Effector memory CD4-positive, alpha-beta T cell (primary cell): Measurements from ENCODE around the gene ALAS2.
"Not testable (repeated sequence)": the region's sequence is repeated elsewhere in the genome, so short reads cannot be mapped to it uniquely, and the experiment has no call there.

ENCODE experiments used
- DNase-seq, 3 donors: peaks; one replicate each; pipeline ENCODE4 v3.0.0-alpha.2; 2020
- H3K27ac ChIP-seq: 2 replicates; pipeline ENCODE4 v1.7.0; 2013; ENCODE audit warnings: mild to moderate bottlenecking, low read length, moderate library complexity; ENCODE audit not compliant: insufficient read depth, poor library complexity, severe bottlenecking
- H3K27me3 ChIP-seq: replicated peaks from 2 replicates; pipeline ENCODE4 v1.7.0; 2013; ENCODE audit warnings: mild to moderate bottlenecking, low read length; ENCODE audit not compliant: insufficient read depth, control insufficient read depth, poor library complexity, severe bottlenecking
- H3K36me3 ChIP-seq: 2 replicates; pipeline ENCODE4 v1.7.0; 2013; ENCODE audit warnings: mild to moderate bottlenecking, low read length, moderate library complexity; ENCODE audit not compliant: control insufficient read depth, insufficient read depth
- H3K4me1 ChIP-seq: 2 replicates; pipeline ENCODE4 v1.7.0; 2013; ENCODE audit warnings: low read length, mild to moderate bottlenecking; ENCODE audit not compliant: control insufficient read depth, insufficient read depth, poor library complexity, severe bottlenecking
- H3K4me3 ChIP-seq: 2 replicates; pipeline ENCODE4 v1.7.0; 2013; ENCODE audit warnings: low read length, low read depth, mild to moderate bottlenecking; ENCODE audit not compliant: insufficient read depth, poor library complexity, severe bottlenecking
- H3K9me3 ChIP-seq: 2 replicates; pipeline ENCODE4 v1.7.0; 2013; ENCODE audit warnings: mild to moderate bottlenecking, low read length, moderate library complexity; ENCODE audit not compliant: control insufficient read depth

The ALAS2 gene

GRCh38 chrX:54983306-54983705 lies 47.5 kb downstream of the ALAS2 start:
- H3K27me3 ChIP-seq, H3K27ac ChIP-seq, H3K4me1 ChIP-seq, H3K4me3 ChIP-seq, DNase-seq, H3K9me3 ChIP-seq, H3K36me3 ChIP-seq: not testable (repeated sequence)

- DNase-seq: no peak
- H3K9me3 ChIP-seq: no peaks in the 10 kb centered on the region
- H3K4me3 ChIP-seq: no peak overlapping the region
- H3K27me3 ChIP-seq: no peaks in the 10 kb centered on the region
- H3K4me1 ChIP-seq: no peaks in the 10 kb centered on the region
- no peaks in the 10 kb centered on the region for H3K36me3 ChIP-seq
- no peak overlapping the region for H3K27ac ChIP-seq
Measured at GRCh38 chrX:54980334-54980733, 50.4 kb downstream of the ALAS2 start.

- Histone ChIP-seq H3K4me3 (no peak overlapping the region), H3K9me3 (no peaks in the 10 kb centered on the region), H3K27me3 (no peaks in the 10 kb centered on the region), H3K27ac (no peak overlapping the region), H3K36me3 (no peaks in the 10 kb centered on the region), H3K4me1 (no peaks in the 10 kb centered on the region)
- DNase-seq: no peak
Measured at GRCh38 chrX:54979432-54979831, 51.3 kb downstream of the ALAS2 start.

GRCh38 chrX:54978448-54978847 lies 52.3 kb downstream of the ALAS2 start:
- no peaks in the 10 kb centered on the region for H3K36me3 ChIP-seq
- H3K4me3 ChIP-seq: no peak overlapping the region
- no peaks in the 10 kb centered on the region for H3K4me1 ChIP-seq
- no peaks in the 10 kb centered on the region for H3K9me3 ChIP-seq
- no peak overlapping the region for H3K27ac ChIP-seq
- DNase-seq: no peak
- no peaks in the 10 kb centered on the region for H3K27me3 ChIP-seq

- no peaks in the 10 kb centered on the region for H3K4me1 ChIP-seq
- no peak for DNase-seq
- H3K27me3 ChIP-seq: no peaks in the 10 kb centered on the region
- H3K36me3 ChIP-seq: no peaks in the 10 kb centered on the region
- H3K4me3 ChIP-seq: no peak overlapping the region
- H3K9me3 ChIP-seq: no peaks in the 10 kb centered on the region
- no peak overlapping the region for H3K27ac ChIP-seq
Measured at GRCh38 chrX:54977387-54977786, 53.4 kb downstream of the ALAS2 start.

GRCh38 chrX:54964766-54965497 lies 65.8 kb downstream of the ALAS2 start:
- H3K9me3 ChIP-seq: no peaks in the 10 kb centered on the region
- H3K36me3 ChIP-seq: no peaks in the 10 kb centered on the region
- no peaks in the 10 kb centered on the region for H3K4me1 ChIP-seq
- no peak for DNase-seq
- H3K4me3 ChIP-seq: no peak overlapping the region
- H3K27ac ChIP-seq: no peak overlapping the region
- H3K27me3 ChIP-seq: no peaks in the 10 kb centered on the region

- Histone ChIP-seq H3K27me3 (no peaks in the 10 kb centered on the region), H3K27ac (no peak overlapping the region), H3K9me3 (no peaks in the 10 kb centered on the region), H3K4me1 (no peaks in the 10 kb centered on the region), H3K36me3 (no peaks in the 10 kb centered on the region), H3K4me3 (no peak overlapping the region)
- no peak for DNase-seq
Measured at GRCh38 chrX:54961750-54962149, 69.0 kb downstream of the ALAS2 start.
